HTERT RPE-1 (cell line): ENCODE measurements around the gene TAOK3.
"Not testable (repeated sequence)": the region's sequence is repeated elsewhere in the genome, so short reads cannot be mapped to it uniquely, and the experiment has no call there.

ENCODE experiments used
- in situ Hi-C: fragments of 300-500 bp; cut with MboI; formaldehyde crosslinking; loops from 4 replicates; pipeline ENCODE4 v1.14.3; 2020; ENCODE audit warnings: low sequenced_read_pairs

Gene TAOK3

DNA sequence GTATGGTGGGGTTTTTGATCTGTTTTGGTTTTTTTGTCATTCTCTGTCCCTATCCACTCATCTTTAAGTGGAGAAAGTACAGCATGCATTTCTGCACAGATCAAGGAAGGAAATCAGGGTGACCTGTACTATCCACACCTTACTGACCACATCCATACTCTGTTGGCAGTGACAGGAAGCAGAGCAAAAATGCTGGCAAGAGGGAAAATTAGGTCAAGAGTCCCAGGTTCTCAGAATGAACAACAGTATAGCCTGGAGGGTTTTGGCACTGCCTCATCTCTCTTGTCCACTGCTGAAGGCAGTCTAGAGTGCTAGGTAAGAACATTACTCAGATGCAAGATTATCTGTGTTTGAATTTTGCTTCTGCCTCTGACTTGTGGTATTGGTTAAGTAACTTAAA, 70.7 kb downstream of the TAOK3 start:
- in situ Hi-C loops, result no loop called here

DNA sequence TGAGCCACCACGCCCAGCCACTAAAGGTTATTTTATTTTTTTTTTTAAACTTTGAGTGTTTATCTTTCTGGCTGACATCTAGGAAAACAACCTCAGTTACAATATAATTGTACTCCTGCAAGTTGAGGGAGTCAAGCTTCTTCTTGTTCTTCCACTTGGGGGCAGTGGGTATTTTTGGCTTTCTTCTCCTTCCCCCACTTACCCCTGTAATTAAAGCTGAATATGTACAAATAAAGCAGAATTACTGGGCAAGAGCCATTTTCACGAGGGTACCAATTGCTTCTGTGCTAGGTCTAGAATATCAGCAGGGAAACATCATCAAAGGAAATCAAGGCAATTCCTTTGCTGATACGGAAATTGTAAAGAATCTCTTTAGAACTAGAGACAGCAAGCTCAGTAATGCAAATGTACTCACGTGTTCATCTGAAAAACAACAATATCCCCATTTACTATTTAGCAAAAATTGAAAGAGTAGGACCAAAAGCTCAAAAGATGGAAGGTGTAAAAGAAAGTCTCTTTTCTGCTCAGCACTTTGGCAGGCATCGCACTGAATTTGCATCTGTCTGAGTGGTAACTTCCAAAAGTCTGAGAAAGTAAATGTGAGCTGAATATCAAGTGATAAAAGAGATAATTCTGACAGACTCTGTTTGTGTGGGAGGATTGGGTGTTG, 72.8 kb downstream of the TAOK3 start:
- in situ Hi-C loops, result no loop called here

DNA sequence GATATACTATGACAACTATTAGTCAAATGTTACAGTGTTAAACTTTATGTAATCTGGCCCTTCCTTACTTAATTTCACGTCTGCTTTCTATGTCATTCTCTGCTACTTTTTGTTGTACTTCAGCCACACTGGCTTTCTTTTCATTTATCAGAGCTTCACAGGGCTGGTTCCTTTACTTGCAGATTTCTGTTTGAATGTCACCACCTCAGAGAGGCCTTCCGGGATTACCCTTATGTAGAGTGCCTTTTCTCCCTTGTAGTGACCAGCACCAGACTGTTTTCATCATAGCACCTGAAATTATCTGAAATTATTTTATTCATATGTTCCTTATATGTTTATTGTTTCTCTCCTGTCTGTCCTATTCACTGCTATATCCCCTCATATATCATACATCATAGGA, 75.4 kb downstream of the TAOK3 start:
- in situ Hi-C loops, result no loop called here

DNA sequence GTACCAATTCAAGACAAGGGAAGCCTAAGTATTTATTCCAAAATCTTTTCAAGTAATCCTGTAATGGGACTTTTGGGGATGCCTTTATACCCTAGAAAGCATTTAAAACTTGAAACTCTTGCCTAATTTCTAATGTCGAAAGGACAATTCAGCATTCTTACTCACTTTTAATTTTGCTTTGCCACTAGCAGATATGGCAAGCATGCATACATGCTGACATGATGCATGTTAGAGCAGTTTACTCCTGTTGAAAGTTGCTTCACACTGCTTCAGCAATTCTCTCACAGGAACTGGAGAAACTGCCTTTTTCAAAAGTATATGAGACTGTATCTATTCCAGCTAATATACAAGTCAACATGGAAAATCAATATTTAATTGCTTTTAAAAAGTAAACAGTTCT, 79.9 kb downstream of the TAOK3 start:
- in situ Hi-C loops, result no loop called here

DNA sequence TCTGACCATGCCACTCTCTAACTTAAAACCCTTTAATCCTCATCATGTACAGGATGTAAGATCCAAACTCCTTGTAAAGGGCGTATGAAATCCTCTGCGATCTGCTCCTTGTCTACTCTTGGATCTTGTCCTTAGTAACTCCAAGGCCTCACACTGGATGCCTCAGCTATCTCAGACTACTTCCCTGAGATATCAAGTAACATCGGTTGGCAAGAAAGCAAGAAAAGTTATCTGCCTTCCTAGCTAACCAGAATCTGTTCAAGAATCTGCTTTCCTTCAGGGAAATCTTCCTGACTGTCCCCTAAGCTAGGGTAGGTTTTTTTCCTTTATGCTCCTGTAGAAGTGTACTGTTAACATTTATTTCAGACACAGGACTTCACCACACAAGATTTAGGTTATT, 82.6 kb downstream of the TAOK3 start:
- in situ Hi-C loops, result no loop called here

DNA sequence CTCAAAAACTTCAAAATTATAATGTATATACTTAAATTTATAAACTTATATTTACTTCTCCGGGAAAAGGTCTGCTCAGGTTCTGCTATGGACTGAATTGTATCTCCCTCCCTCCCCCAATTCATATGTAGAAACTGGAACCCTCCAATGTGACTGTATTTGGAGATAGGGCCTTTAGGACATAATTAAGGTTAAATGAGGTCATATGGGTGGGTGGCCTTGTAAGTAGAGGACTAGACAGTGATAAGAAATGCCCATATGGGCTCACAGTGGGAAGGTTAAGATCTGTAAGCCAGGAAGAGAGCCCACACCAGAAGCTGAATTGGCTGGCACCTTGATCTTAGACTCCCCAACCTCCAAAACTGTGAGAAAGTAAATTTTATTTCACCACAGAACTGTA, 84.5 kb downstream of the TAOK3 start:
- in situ Hi-C loops, result no loop called here

DNA sequence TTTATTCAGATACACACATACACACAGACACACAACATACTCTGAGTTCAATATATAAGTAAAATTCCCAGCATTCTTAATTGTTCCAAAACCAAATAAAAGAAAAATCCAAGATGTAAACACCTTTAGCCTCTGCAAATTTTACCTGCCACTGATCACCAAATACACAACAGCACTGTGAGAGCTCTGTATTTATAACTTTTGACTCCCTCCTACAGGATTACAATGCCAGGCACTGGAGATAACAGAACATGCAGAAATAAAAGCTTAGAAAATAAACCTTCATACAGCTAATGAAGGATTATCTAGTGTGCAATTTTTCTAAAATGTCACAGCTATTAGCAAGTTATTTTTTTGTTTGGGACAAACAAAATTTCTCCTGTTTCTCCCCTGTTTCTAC, 85.0 kb downstream of the TAOK3 start:
- in situ Hi-C loops, result no loop called here

DNA sequence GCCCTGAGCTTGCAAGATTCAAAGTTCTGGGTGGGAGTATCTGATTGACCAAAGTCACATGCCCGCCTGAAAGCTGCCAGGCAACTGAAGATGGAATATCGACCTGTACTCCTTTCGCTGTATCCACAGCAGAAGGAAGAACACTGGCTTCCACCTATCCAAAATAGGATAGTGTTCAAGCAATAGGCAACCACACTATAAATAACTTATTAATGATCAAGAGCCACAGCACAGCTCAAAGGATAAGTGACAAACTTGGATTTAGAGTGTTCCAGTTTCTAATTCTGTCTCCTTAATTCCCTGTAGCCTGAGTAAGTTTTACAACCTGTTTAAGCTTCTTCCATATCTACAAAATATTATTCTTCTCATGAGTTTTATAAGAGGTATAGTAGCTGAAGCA, 89.9 kb downstream of the TAOK3 start:
- in situ Hi-C loops, result no loop called here

DNA sequence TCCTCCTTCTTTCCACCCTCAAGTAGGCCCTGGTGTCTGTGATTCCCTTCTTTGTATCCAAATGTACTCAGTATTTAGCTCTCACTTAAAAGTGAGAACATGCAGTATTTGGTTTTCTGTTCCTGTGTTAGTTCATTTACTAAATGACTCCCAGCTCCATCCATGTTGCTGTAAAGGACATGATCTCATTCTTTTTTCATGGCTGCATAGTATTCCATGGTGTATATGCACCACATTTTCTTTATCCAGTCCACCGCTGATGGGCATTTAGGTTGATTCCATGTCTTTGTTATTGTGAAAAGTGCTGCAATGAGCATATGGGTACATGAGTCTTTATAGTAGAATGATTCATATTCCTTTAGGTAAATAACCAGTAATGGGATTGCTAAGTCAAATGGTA, 94.4 kb downstream of the TAOK3 start:
- in situ Hi-C loops, result not testable (repeated sequence)

DNA sequence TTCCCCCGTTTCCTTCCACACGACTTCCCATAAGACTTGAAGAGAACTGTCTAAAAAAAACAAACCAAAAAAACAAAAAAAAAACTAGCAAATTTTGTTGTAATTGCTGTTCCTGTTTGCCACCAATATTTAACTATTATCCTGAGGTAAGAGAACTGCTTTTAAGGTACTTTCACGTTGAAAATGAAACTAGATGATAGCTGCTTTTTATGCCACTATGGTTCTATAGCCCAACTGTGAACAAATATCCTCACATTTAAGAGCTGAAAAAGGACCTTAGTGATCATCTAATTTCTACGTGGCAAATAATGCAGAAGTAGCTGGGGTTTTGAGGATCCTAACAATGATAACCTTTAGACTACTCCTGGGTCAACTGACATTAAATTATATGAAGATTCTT, 98.6 kb downstream of the TAOK3 start:
- in situ Hi-C loops, result no loop called here

DNA sequence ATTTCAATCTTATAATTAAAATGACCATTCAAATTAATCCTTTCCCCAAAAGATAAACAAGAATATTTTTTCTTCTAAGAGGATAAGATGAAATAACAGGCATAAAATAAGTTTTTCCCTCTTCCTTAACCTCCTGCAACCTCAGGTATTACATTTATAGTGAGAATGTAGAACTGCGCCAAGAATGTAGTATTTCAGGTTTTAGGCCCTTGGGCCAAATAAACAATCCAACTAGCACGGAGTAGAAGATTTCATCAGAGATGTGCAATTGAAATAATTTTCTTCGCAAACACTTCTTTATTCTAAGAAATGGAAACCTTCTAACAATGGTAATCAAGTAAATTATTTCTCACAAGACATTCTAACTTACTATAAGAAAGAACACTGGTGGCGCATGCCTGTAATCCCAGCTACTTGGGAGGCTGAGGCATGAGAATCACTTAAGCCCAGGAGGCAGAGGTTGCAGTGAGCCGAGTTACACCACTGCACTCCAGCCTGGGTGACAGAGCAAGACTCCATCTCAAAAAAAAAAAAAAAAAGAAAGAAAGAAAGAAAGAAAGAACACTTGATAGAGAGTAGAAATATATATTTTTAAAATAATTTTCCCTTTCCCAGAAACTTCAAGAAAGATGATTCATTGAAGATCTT, 100.8 kb downstream of the TAOK3 start:
- in situ Hi-C loops, result no loop called here

DNA sequence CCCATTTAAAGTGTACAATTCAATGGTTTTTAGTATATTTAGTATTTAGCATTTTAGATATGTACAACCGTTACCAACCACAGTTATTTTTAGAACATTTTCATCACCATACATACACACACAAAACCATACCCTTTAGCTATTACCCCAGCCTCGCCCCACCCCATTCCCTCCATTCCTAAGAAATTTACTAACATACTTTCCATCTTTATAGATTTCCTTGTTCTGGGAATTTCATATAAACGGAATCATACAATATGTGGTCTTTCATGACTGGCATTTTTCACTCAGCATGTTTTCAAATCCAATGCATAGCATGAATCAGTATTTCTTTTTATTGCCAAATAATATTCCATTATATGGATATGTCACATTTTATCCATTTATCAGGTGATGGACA, 101.5 kb downstream of the TAOK3 start:
- in situ Hi-C loops, result no loop called here

DNA sequence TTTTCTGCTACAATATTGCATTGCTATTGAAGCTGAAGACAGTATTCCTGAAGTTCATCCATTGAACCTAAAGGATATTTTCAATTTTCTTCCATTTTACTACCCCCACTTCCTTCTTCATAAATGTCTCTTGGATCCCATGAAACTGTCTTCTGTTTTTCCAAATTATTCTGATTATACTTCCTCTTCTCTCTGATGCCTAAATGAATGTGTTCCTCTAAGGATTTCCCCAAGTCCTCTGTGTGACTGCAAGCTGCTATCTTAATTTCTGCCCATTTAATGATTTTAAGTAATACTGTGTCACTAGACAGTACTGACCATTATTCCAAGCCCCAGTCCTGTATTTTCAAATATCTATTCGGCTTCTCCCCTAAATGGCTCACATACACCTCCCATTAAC, 102.9 kb downstream of the TAOK3 start:
- in situ Hi-C loops, result no loop called here

DNA sequence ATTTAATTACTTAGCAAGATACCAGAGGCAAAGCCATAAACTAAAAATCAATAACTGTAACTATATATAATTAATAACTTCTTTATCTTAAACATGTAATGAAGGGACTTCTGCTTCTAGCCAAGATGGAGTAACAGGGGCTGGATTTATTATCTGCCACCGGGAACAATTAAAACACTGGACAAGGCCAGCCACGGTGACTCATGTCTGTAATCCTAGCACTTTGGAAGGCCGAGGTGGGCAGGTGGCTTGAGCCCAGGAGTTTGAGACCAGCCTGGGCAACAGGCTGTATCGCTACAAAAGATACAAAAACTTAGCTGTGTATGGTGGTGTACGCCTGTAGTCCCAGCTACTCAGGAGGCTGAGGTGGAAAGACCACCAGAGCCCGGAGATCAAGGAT, 113.6 kb downstream of the TAOK3 start:
- in situ Hi-C loops, result no loop called here

DNA sequence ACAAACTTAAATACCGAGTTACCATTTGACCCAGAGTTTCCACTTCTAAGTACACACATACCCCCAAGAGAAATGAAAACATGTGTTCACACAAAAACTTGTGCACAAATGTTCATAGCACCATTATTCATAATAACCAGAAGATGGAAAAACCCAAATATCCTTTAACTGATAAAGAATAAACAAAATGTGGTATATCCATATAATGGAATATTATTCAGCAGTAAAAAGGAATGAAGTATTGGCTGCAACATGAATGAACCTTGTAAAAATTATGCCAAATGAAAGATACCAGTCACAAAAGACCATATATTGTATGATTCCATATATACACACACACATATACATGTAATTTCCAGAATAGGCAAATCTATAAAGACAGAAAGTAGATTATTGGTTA, 116.4 kb downstream of the TAOK3 start:
- in situ Hi-C loops, result no loop called here

DNA sequence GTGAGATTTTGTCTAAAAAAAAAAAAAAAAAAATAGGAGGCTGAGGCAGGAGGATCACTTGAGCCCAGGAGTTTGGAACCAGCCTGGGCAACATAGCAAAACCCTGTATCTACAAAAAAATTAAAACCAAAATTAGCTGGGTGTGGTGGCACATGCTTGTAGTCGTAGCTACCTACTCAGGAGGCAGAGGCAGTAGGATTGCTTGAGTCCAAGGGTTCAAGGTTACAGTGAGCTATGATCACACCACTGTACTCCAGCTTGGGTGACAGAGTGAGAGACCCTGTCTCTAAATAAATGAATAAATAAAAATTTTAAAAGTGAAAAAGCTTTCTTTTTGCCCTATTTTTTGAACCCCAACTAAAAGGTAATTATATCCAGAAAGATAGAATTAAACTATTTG, 123.2 kb downstream of the TAOK3 start:
- in situ Hi-C loops, result no loop called here

DNA sequence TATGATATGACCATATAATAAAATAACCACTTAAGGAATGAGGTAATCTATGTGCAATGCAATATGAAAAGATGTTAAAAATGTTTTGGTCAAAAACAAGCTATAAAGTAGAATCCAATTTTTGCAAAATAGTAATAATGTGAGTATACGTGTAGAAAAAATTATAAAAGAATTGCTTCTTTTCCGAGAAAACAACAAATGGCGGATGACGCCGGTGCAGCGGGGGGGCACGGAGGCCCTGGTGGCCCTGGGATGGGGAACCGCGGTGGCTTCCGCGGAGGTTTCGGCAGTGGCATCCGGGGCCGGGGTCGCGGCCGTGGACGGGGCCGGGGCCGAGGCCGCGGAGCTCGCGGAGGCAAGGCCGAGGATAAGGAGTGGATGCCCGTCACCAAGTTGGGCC, 126.8 kb downstream of the TAOK3 start:
- in situ Hi-C loops, result not testable (repeated sequence)

DNA sequence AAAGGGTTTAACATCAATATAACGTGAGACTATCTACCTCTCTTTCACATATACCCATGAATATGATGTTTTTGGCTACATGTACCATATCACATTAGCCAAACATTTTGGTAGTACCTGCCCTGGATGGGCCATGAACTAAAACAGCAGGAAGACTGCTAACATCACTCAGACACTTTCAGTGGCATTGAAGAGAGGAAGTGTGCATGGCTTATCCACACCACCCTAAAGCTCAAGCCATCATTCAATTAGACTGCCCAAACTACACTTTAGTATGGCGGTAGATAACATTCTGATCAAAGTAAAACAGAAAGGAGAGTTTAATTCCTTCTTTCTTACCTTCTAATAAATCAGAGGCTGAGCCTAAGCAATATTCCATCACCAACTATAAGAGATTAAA, 133.8 kb downstream of the TAOK3 start:
- in situ Hi-C loops, result no loop called here

DNA sequence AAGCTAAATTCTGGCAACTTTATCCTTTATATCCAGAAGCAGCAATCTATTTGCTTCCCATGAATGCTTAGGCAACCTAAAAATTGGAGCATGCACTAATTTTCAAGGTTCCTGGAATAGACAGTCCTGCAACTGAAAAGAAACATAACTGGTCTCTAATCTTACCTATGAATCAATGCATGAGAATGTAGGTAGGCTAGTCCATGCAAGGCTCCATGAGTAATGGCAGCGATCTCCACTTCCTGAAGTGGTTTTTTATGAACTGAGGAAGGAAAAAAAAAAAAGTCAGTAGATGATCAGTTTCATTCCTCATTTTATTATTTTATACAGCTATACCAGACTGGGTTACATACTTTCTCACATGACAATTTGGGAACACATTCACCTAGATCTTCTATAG, 134.8 kb downstream of the TAOK3 start:
- in situ Hi-C loops, result no loop called here

DNA sequence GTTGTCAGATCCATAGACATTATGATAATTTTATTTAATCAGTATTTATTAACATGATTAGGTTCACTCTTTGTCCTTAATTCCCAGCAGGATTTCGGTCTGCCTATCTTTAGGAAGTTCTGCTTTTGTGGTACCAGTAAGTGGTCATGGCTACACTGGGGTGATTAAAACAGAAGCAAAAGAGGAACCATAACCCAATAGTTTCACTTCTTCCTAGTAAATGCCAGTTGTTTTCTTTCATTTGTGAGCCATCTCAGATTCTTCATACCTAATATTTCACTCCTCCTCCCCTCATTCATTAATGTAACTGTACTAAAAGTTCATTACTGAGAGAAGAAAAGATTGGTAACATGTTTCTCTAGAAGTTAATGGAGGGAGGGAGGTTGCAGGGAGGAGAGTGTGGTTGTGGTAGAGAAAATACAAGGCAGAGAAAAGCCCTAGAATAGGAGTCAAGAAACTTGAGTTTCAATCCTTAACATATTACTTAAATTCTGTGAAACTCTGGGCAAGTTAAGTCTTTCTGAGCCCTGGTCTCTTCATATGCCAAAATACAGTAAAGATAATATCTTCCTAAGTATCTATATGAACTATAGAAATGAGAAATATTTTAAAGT, 135.5 kb downstream of the TAOK3 start:
- in situ Hi-C loops, result no loop called here

DNA sequence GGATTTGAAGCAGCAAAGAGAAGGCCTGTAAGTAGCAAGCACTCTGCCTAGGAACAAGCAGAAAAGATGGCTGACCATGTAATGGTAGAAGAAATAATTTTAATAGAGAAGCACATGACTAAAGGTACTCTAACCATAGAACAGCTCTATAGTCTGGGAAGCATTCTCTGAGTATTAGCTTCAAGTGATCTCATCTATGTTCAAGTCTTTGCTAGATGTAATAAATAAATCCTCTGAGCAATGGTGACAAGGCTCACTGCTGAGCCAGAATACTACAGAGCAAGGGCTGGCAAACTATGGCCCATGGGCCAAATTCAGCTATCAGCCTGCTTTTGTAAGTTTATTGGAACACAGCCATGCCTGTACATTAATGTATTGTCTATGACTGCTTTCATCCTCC, 152.0 kb downstream of the TAOK3 start:
- in situ Hi-C loops, result no loop called here

DNA sequence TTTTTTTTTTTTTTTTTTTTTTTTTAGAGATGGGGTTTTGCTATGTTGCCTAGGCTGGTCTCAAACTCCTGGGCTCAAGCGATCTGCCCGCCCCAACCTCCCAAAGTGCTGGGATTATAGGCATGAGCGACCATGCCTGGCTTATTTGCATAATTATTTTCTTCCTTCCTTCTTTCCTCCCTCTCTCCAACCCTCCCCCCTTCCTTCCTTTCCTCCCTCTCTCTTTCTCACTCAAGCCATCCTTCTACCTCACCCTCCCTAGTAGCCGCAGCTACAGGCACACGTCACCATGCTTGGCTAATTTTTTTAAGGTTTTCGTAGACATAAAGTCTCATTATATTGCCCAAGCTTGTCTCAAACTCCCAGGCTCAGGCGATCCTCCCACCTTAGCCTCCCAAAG, 152.9 kb downstream of the TAOK3 start:
- in situ Hi-C loops, result no loop called here

DNA sequence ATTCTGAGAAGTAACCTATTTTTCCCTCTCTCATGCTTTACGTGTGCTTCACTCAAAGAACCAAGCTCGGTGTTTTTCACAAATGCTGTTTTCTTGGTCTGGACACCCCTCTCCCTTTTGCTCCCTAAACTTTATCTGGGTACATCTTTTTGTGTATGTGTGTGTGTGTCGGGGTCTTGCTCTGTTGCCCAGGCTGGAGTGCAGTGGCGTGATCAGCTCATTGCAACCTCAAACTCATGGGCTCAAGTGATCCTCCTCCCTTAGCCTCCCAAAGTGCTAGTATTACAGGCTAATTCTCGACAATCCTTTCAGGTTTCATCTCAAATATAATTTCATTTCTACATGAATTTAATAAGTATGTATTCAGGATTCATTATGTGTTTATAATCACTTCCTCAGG, 153.6 kb downstream of the TAOK3 start:
- in situ Hi-C loops, result no loop called here
